Prostate gland (tissue), 2 donors: Measurements from ENCODE around the gene BICC1. TPM values are rescaled to one million over a fixed set of nuclear protein-coding genes. Genes with fewer than 3 reads are reported as not detected.

Source experiments
- DNase-seq: peaks from one replicate; pipeline ENCODE4 v3.0.0-alpha.2; 2019; ENCODE audit warnings: low spot score
- H3K27ac ChIP-seq, 2 donors: fragments of 200-600 bp; sonication (generic); 2 replicates each; pipeline ENCODE4 v1.5.1; 2017 to 2019
- H3K27me3 ChIP-seq: fragments of 200-600 bp; sonication (generic); replicated peaks from 2 replicates; pipeline ENCODE4 v1.5.1; 2019; ENCODE audit not compliant: insufficient read depth
- H3K36me3 ChIP-seq, 2 donors: fragments of 200-600 bp; sonication (generic); 1 replicate in 1 of 2; 2 replicates in 1 of 2; pipeline versions ENCODE4 v1.5.1 to v1.8.1; 2017 to 2019
- H3K4me1 ChIP-seq: fragments of 200-600 bp; sonication (generic); replicated peaks from 2 replicates; pipeline ENCODE4 v1.5.1; 2019
- H3K4me3 ChIP-seq, 2 donors: fragments of 200-600 bp; sonication (generic); 2 replicates each; pipeline ENCODE4 v1.5.1; 2017 to 2019
- H3K9me3 ChIP-seq: fragments of 200-600 bp; sonication (generic); 2 replicates; pipeline ENCODE4 v1.5.1; 2017
- CTCF ChIP-seq, 4 experiments: fragments of 200-600 bp in 2 of 4; fragments of 450-650 bp in 2 of 4; sonication (generic) in 2 of 4; IDR thresholded peaks; 1 replicate in 3 of 4; 2 replicates in 1 of 4; pipeline ENCODE4 v1.5.1; 2016 to 2019; ENCODE audit warnings: antibody characterized with exemption in 4 of 4, mild to moderate bottlenecking in 2 of 4, moderate library complexity in 2 of 4
- POLR2A ChIP-seq: fragments of 450-650 bp; IDR thresholded peaks from one replicate; pipeline ENCODE4 v1.6.1; 2016; ENCODE audit warnings: antibody characterized with exemption, mild to moderate bottlenecking
- POLR2AphosphoS5 ChIP-seq: sonication (generic); formaldehyde crosslinking; IDR thresholded peaks from one replicate; pipeline ENCODE4 v1.6.1; 2017; ENCODE audit warnings: antibody characterized with exemption
- WGBS: methylation state at CpG from one replicate; pipeline ENCODE4 v1.1.5; 2018; 5-methylcytosine and 5-hydroxymethylcytosine counted together
- intact Hi-C: fragments of 100-400 bp; cut with DNase I; formaldehyde crosslinking; loops from one replicate; pipeline ENCODE4 v1.14.2; 2022
- total RNA-seq, 2 donors: library from RNA; depleted of rRNA; stranded (reverse); fragments of >200 nt; gene quantifications; one replicate each; pipeline ENCODE4 v1.1.0, GENCODE V29; 2016

BICC1 gene
- total RNA-seq, 2 donors from 2014 or later, result 5.1 to 12.7 TPM

GRCh38 chr10:58842860-58843376 lies 330.2 kb downstream of the BICC1 start:
- Histone ChIP-seq H3K9me3 (no peaks in the 10 kb centered on the region), H3K27ac (no peak overlapping the region), H3K4me1 (no peaks in the 10 kb centered on the region), H3K27me3 (no peaks in the 10 kb centered on the region), H3K4me3 (no peak overlapping the region), H3K36me3 (no peaks in the 10 kb centered on the region)
- intact Hi-C loops, result no loop called here
- TF ChIP-seq POLR2A (no peak), CTCF (IDR thresholded peaks at IDR 0.05) (no peak)
- DNase-seq, result no peak
- 96% methylated on average over 4 of the region's 4 CpGs for WGBS

GRCh38 chr10:58843760-58844159 lies 331.1 kb downstream of the BICC1 start:
- Histone ChIP-seq H3K4me3 (no peak overlapping the region), H3K27ac (no peak overlapping the region), H3K9me3 (no peaks in the 10 kb centered on the region), H3K27me3 (no peaks in the 10 kb centered on the region), H3K36me3 (no peaks in the 10 kb centered on the region), H3K4me1 (no peaks in the 10 kb centered on the region)
- 91% methylated on average over 4 of the region's 4 CpGs for WGBS
- intact Hi-C loops, result no loop called here
- no peak for DNase-seq
- TF ChIP-seq CTCF (IDR thresholded peaks at IDR 0.05), result no peak
- TF ChIP-seq POLR2AphosphoS5, result no peak
- no peak for TF ChIP-seq POLR2A

- no peak for DNase-seq
- no peak overlapping the region for H3K27ac ChIP-seq
- no peaks in the 10 kb centered on the region for H3K27me3 ChIP-seq
- intact Hi-C loops, result no loop called here
- TF ChIP-seq CTCF (IDR thresholded peaks at IDR 0.05), result no peak
- no peak for TF ChIP-seq POLR2A
- no peak for TF ChIP-seq POLR2AphosphoS5
- H3K4me3 ChIP-seq, result no peak overlapping the region
- H3K4me1 ChIP-seq, result no peaks in the 10 kb centered on the region
- no peaks in the 10 kb centered on the region for H3K9me3 ChIP-seq
- 80% methylated on average over 3 of the region's 3 CpGs for WGBS
- no peaks in the 10 kb centered on the region for H3K36me3 ChIP-seq
Measured at GRCh38 chr10:58844680-58845079, 332.0 kb downstream of the BICC1 start.

- Histone ChIP-seq H3K9me3 (no peaks in the 10 kb centered on the region), H3K27ac (no peak overlapping the region), H3K4me1 (no peaks in the 10 kb centered on the region), H3K4me3 (no peak overlapping the region), H3K27me3 (no peaks in the 10 kb centered on the region), H3K36me3 (no peaks in the 10 kb centered on the region)
- intact Hi-C loops, result no loop called here
- no peak for TF ChIP-seq CTCF (IDR thresholded peaks at IDR 0.05)
- no peak for TF ChIP-seq POLR2AphosphoS5
- no peak for TF ChIP-seq POLR2A
- no peak for DNase-seq
- 92% methylated on average over 3 of the region's 3 CpGs for WGBS
Measured at GRCh38 chr10:58846856-58847255, 334.2 kb downstream of the BICC1 start.

GRCh38 chr10:58851606-58852005 lies 338.9 kb downstream of the BICC1 start:
- WGBS, result 96% methylated on average over 2 of the region's 2 CpGs
- Histone ChIP-seq H3K4me1 (no peaks in the 10 kb centered on the region), H3K36me3 (no peaks in the 10 kb centered on the region), H3K27me3 (no peaks in the 10 kb centered on the region), H3K27ac (no peak overlapping the region), H3K4me3 (no peak overlapping the region), H3K9me3 (no peaks in the 10 kb centered on the region)
- TF ChIP-seq POLR2A (no peak), CTCF (IDR thresholded peaks at IDR 0.05) (no peak), POLR2AphosphoS5 (no peak)
- intact Hi-C loops, result no loop called here
- DNase-seq, result no peak
